GM12878 (cell line): ENCODE measurements around the gene ATG10. TPM values are rescaled to one million over a fixed set of nuclear protein-coding genes. Genes with fewer than 3 reads are reported as not detected.

Experiments used
- ATAC-seq: fragments of 200-7000 bp; cut with Tn5 transposase; 3 replicates; pipeline ENCODE4 v1.9.1; 2020; ENCODE audit warnings: mild to moderate bottlenecking, moderate library complexity
- BruUV-seq: library from RNA; stranded (reverse); fragments of 400-500 nt; replicated peaks from 2 replicates; lab custom pipeline; 2021; lab: Mats Ljungman, UMichigan
- CTCF ChIA-PET: fragments of 300-600 bp; sonication (Branson Sonifier 250); formaldehyde crosslinking; extraction: SDS; loops from one replicate; lab custom pipeline; 2021; ENCODE audit warnings: inconsistent platforms; lab: Yijun Ruan, JAX
- POLR2A ChIA-PET: fragments of 350-600 bp; formaldehyde crosslinking; extraction: SDS; loops from one replicate; lab custom pipeline; 2021; ENCODE audit warnings: inconsistent platforms; lab: Charles Lee
- RAD21 ChIA-PET: fragments of 300-600 bp; sonication (Branson Sonifier 250); formaldehyde crosslinking; loops from one replicate; lab custom pipeline; 2023; ENCODE audit warnings: antibody characterized with exemption; ENCODE audit not compliant: unreplicated experiment; lab: Charles Lee
- SMC1A ChIA-PET: fragments of 300-600 bp; sonication (Branson Sonifier 250); formaldehyde crosslinking; loops from one replicate; lab custom pipeline; 2023; ENCODE audit not compliant: unreplicated experiment, uncharacterized antibody; lab: Charles Lee
- DNase-seq: peaks from one replicate; pipeline ENCODE4 v3.0.0-alpha.2; 2011; ENCODE audit warnings: low read depth, low spot score
- FAIRE-seq: peaks from 3 replicates; lab custom pipeline; 2011; peaks lifted over from hg19 to GRCh38; lab: Jason Lieb, UNC
- H2AFZ ChIP-seq: 2 replicates; pipeline ENCODE4 v1.6.0; 2011; ENCODE audit warnings: low read depth, low read length, control low read depth; ENCODE audit not compliant: control insufficient read depth
- H3K27ac ChIP-seq: 2 replicates; pipeline ENCODE4 v1.5.1; 2011; ENCODE audit warnings: control low read depth; ENCODE audit not compliant: control insufficient read depth, insufficient read depth
- H3K27me3 ChIP-seq, 2 experiments: replicated peaks in 1 of 2; 2 replicates each; pipeline versions ENCODE4 v1.6.0 to v1.6.1; 2011; ENCODE audit warnings: low read length in 1 of 2; ENCODE audit not compliant: control insufficient read depth in 2 of 2, insufficient read depth in 2 of 2
- H3K36me3 ChIP-seq, 2 experiments: 2 replicates each; pipeline ENCODE4 v1.5.1; 2011; ENCODE audit warnings: low read length in 1 of 2; ENCODE audit not compliant: control insufficient read depth in 2 of 2, insufficient read depth in 2 of 2
- H3K4me1 ChIP-seq: 2 replicates; pipeline ENCODE4 v1.6.1; 2011; ENCODE audit warnings: mild to moderate bottlenecking, low read length, moderate library complexity, mixed read lengths; ENCODE audit not compliant: control insufficient read depth, insufficient read depth
- H3K4me2 ChIP-seq: 2 replicates; pipeline ENCODE4 v1.6.0; 2011; ENCODE audit warnings: control low read depth; ENCODE audit not compliant: control insufficient read depth, insufficient read depth
- H3K4me3 ChIP-seq: fragments of 200-600 bp; sonication (generic); 2 replicates; pipeline ENCODE4 v1.5.1; 2016
- H3K79me2 ChIP-seq: 2 replicates; pipeline ENCODE4 v1.6.0; 2011; ENCODE audit warnings: low read length; ENCODE audit not compliant: control insufficient read depth, insufficient read depth
- H3K9ac ChIP-seq: 2 replicates; pipeline ENCODE4 v1.8.0; 2011; ENCODE audit warnings: low read length, control low read depth, mixed read lengths; ENCODE audit not compliant: control insufficient read depth, insufficient read depth
- H3K9me3 ChIP-seq: replicated peaks from 3 replicates; pipeline ENCODE4 v1.5.1; 2011; ENCODE audit warnings: mild to moderate bottlenecking, low read length; ENCODE audit not compliant: control insufficient read depth, insufficient read depth
- H4K20me1 ChIP-seq: 2 replicates; pipeline ENCODE4 v1.6.0; 2011; ENCODE audit not compliant: control insufficient read depth, insufficient read depth
- ATF2 ChIP-seq: IDR thresholded peaks from 2 replicates; pipeline ENCODE4 v1.6.1; 2012; ENCODE audit warnings: low read length, inconsistent platforms
- BHLHE40 ChIP-seq, 2 experiments: fragments of 450-650 bp in 1 of 2; IDR thresholded peaks; 2 replicates each; pipeline ENCODE4 v1.6.1; 2011 to 2017; ENCODE audit warnings: low read depth in 2 of 2, borderline replicate concordance in 1 of 2, improper control_type of control experiment in 1 of 2, low read length in 1 of 2, mild to moderate bottlenecking in 1 of 2
- IKZF1 ChIP-seq: fragments of 450-650 bp; conservative IDR thresholded peaks from 2 replicates; pipeline ENCODE4 v1.6.1; 2017; ENCODE audit warnings: antibody characterized with exemption, mild to moderate bottlenecking
- RBBP5 ChIP-seq: fragments of 200-600 bp; sonication (generic); conservative IDR thresholded peaks from 2 replicates; pipeline ENCODE4 v1.6.1; 2016
- SMC3 ChIP-seq: IDR thresholded peaks from 2 replicates; pipeline ENCODE4 v1.6.1; 2011; ENCODE audit warnings: low read length, improper control_type of control experiment, borderline replicate concordance
- SRF ChIP-seq, 2 experiments: IDR thresholded peaks; 2 replicates each; pipeline ENCODE4 v1.6.1; 2011; ENCODE audit warnings: low read depth in 2 of 2, low read length in 2 of 2, mild to moderate bottlenecking in 1 of 2, moderate library complexity in 1 of 2
- STAT1 ChIP-seq: fragments of 450-650 bp; conservative IDR thresholded peaks from 2 replicates; pipeline ENCODE4 v1.6.1; 2014; ENCODE audit warnings: antibody characterized with exemption, mild to moderate bottlenecking
- ZNF274 ChIP-seq: IDR thresholded peaks from one replicate; pipeline ENCODE4 v1.8.0; 2011; ENCODE audit not compliant: insufficient read length, insufficient read depth
- WGBS: methylation state at CpG from one replicate; pipeline ENCODE4 v1.1.6; 2016; ENCODE audit warnings: low lambda C conversion rate; ENCODE audit not compliant: insufficient replicate concordance, insufficient coverage; ENCODE audit errors: missing lambda C conversion rate; 5-methylcytosine and 5-hydroxymethylcytosine counted together
- in situ Hi-C: fragments of 300-500 bp; cut with MboI; formaldehyde crosslinking; loops from 9 replicates; pipeline ENCODE4 v1.14.3; 2018; ENCODE audit warnings: mixed read lengths
- intact Hi-C: fragments of 100-400 bp; cut with micrococcal nuclease; formaldehyde crosslinking; loops from one replicate; pipeline ENCODE4 v1.14.2; 2022; ENCODE audit not compliant: unreplicated experiment
- polyA plus RNA-seq, 11 experiments: library from polyadenylated mRNA; depleted of rRNA in 4 of 11; unstranded in 6 of 11; stranded (reverse) in 5 of 11; fragments of >200 nt; fragmentation: Nextera tagmentation in 4 of 11; fragmentation: Illumina TruSeq in 1 of 11; extraction: Ambion mirVana in 4 of 11; extraction: Trizol in 1 of 11; gene quantifications; 1 replicate in 1 of 11; 2 replicates in 10 of 11; pipeline versions ENCODE4 v1.2.1 to v1.2.3, GENCODE V29; 2011 to 2016; ENCODE audit warnings: inconsistent platforms in 2 of 11, missing spikeins in 2 of 11, low read depth in 1 of 11
- total RNA-seq, 4 experiments: library from RNA; depleted of rRNA in 3 of 4; stranded (reverse); fragments of >200 nt in 3 of 4; fragmentation: Illumina TruSeq in 1 of 4; extraction: Trizol in 1 of 4; gene quantifications; 2 replicates each; pipeline versions ENCODE4 v1.2.1 to v1.2.3, GENCODE V29; 2013 to 2021

Gene ATG10
- total and polyA plus RNA-seq, 10 of the 15 experiments (the other 5 are each of a cell fraction or from before 2014, with no cell fraction given), result 3.8 to 14.4 (median 6.5) TPM

GRCh38 chr5:82211855-82212572, 240.2 kb downstream of the ATG10 start:
- FAIRE-seq (no peak), DNase-seq (no peak), ATAC-seq (no peak)
- RAD21 ChIA-PET, result no interaction called here
- Histone ChIP-seq H3K36me3 (no peaks in the 10 kb centered on the region), H4K20me1 (no peaks in the 10 kb centered on the region), H3K79me2 (no peaks in the 10 kb centered on the region), H2AFZ (no peak overlapping the region), H3K4me2 (no peak overlapping the region), H3K4me1 (no peaks in the 10 kb centered on the region), H3K9ac (no peak overlapping the region), H3K4me3 (no peak overlapping the region), H3K27ac (no peak overlapping the region), H3K27me3 (no peaks in the 10 kb centered on the region), H3K9me3 (no peaks in the 10 kb centered on the region)
- POLR2A ChIA-PET, result no interaction called here
- SMC1A ChIA-PET, result interaction anchor here (1.7 kb wide), 1 partner anchor 14 kb away, joined by 5 read pairs; no protein-coding TSS in a partner anchor
- BruUV-seq, result no TSS peak
- intact Hi-C loops (no loop called here), in situ Hi-C loops (no loop called here)
- WGBS, result 5% methylated on average over 1 of the region's 1 CpG
- no peak for TF ChIP-seq ATF2
- TF ChIP-seq BHLHE40 (IDR thresholded peaks at IDR 0.05; ENCODE audit: borderline replicate concordance in 1 of 2, low read depth in 2 of 2, low read length in 1 of 2), result no peak
- no peak for TF ChIP-seq SMC3
- no peak for TF ChIP-seq RBBP5
- no peak for TF ChIP-seq IKZF1
- TF ChIP-seq SRF (IDR thresholded peaks at IDR 0.05; ENCODE audit: low read depth in 2 of 2, low read length in 2 of 2), result no peak
- TF ChIP-seq STAT1, result no peak
- no peak for TF ChIP-seq ZNF274
- CTCF ChIA-PET, result interaction anchor here (2.4 kb wide), 1 partner anchor 11 kb away, joined by 6 read pairs; no protein-coding TSS in a partner anchor
